ENCODE data around the gene LACTBL1.

Gene LACTBL1

GRCh38 chr1:22903113-22903512, 69.6 kb downstream of the LACTBL1 start:
- no peak overlapping the region for H2AFZ ChIP-seq (ENCODE audit: low read length)
- no peak for DNase-seq
- no peak overlapping the region for H3K9ac ChIP-seq (ENCODE audit: low read length)
- no peaks in the 10 kb centered on the region for H3K36me3 ChIP-seq (replicated peaks; ENCODE audit: insufficient read depth, low read length)
- no peak overlapping the region for H3K27ac ChIP-seq (ENCODE audit: low read length)
- H3K27me3 ChIP-seq (replicated peaks; ENCODE audit: insufficient read depth, low read length): peaks cover 95% of the 10 kb centered on the region
- TF ChIP-seq EZH2phosphoT487 (IDR thresholded peaks at IDR 0.05; ENCODE audit: low read length) (no peak), CTCF (IDR thresholded peaks at IDR 0.05; ENCODE audit: low read length) (no peak), EZH2 (optimal IDR thresholded peaks at IDR 0.05; ENCODE audit: low read depth, low read length) (no peak)
- no peaks in the 10 kb centered on the region for H3K9me2 ChIP-seq (replicated peaks; ENCODE audit: insufficient read depth, low read length)
- H4K20me1 ChIP-seq (ENCODE audit: insufficient read depth, low read length): no peaks in the 10 kb centered on the region
- no peaks in the 10 kb centered on the region for H3K9me3 ChIP-seq (replicated peaks; ENCODE audit: insufficient read depth, low read length)
- H3F3A ChIP-seq (ENCODE audit: insufficient read depth, low read length): no peaks in the 10 kb centered on the region
- H3K4me3 ChIP-seq (ENCODE audit: low read length): no peak overlapping the region
- H3K4me2 ChIP-seq (ENCODE audit: low read depth, low read length): no peak overlapping the region
- no peaks in the 10 kb centered on the region for H3K4me1 ChIP-seq (ENCODE audit: low read length)
- H3K79me2 ChIP-seq (ENCODE audit: low read length): no peaks in the 10 kb centered on the region

Measured in MM.1S (cell line).